Measurements from ENCODE around the gene CTSO.
"Not testable (repeated sequence)": the region's sequence is repeated elsewhere in the genome, so short reads cannot be mapped to it uniquely, and the experiment has no call there.

The CTSO gene

DNA sequence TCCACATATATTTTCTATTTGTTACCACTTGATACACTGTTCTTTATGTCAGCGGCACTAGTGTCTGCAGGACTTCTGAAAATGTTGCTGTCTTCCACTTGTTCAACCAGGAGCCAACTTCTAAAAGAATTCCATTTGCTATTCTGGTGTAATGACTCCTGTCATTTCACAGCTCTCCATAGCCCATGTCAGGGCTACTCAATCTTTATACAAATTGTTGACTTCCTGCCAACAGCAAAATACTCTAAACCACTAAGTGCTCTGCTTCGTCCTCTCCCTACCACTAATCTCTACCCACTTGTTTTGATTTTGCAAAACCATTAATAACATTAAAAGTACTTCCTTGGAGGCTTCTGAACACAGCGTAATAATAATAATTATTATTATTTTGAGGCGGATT is 7.2 kb downstream of the CTSO start:
- no peak overlapping the region for H3K4me3 ChIP-seq (ENCODE audit: low read depth, low read length)
- in situ Hi-C loops (cut with HindIII; ENCODE audit: low sequenced_read_pairs): no loop called here
- TF ChIP-seq, protein P1, sequence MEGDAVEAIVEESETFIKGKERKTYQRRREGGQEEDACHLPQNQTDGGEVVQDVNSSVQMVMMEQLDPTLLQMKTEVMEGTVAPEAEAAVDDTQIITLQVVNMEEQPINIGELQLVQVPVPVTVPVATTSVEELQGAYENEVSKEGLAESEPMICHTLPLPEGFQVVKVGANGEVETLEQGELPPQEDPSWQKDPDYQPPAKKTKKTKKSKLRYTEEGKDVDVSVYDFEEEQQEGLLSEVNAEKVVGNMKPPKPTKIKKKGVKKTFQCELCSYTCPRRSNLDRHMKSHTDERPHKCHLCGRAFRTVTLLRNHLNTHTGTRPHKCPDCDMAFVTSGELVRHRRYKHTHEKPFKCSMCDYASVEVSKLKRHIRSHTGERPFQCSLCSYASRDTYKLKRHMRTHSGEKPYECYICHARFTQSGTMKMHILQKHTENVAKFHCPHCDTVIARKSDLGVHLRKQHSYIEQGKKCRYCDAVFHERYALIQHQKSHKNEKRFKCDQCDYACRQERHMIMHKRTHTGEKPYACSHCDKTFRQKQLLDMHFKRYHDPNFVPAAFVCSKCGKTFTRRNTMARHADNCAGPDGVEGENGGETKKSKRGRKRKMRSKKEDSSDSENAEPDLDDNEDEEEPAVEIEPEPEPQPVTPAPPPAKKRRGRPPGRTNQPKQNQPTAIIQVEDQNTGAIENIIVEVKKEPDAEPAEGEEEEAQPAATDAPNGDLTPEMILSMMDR (IDR thresholded peaks at IDR 0.05; ENCODE audit: low read depth, low read length): no peak
- peak; percentile 56 for DNase-seq (ENCODE audit: low read depth, low spot score)

DNA sequence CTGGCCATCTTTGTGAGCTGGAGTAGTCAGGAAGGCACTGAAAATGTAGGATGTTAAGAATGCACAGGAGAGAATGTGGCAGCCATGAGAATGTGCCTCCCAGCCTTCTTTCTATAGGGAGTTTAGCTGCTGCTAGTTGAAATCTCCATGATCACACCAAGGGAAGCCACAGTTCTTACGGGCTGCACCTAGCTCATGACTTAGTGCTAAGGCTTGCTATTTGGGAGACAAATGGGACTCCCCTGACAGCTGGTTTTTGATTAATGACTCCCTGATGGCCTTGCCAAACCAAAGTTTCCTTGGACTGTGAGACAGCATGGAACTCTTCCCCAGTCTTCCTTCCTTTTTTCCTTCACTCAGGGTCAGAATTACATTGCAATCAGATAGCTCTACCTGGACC is 9.2 kb downstream of the CTSO start:
- TF ChIP-seq, protein P1 (IDR thresholded peaks at IDR 0.05; ENCODE audit: low read depth, low read length): no peak

DNA sequence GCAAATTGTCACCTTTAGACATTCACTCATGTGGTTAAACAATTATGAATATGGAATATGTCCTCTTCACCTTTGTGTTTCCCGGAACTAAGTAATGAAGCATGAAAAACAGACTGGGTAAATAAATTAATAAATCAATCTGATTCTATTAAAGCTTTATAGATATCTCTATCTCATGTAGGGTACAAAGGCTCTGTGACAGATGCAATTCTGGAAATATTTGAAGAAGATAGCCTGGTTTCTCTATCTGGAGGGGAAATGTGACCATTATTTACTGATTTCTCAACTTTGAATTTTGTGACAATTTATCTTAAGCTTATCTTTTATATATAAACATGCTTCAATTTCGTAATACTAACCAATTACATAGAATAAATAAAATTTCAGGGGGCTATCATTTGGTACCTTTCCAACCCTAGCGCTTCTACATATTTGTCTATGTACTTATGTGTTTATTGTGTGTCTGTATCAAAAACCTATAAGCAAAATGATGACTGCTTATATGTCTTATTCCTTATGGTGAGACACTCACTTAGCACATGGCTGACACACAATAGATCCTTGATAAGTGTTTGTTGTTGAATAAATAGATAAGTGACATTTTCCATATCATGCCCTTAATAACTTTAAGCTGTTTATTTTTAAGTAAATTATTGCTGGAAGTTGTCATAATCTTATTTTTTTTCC is 9.9 kb downstream of the CTSO start:
- DNase-seq (ENCODE audit: low read depth, low spot score): no peak
- H3K4me3 ChIP-seq (ENCODE audit: low read depth, low read length): no peak overlapping the region
- TF ChIP-seq, protein P1 (IDR thresholded peaks at IDR 0.05; ENCODE audit: low read depth, low read length): no peak
- in situ Hi-C loops (cut with HindIII; ENCODE audit: low sequenced_read_pairs): no loop called here

More for the DNA sequence above, 9.2 kb downstream of the CTSO start:
- in situ Hi-C loops (cut with HindIII; ENCODE audit: low sequenced_read_pairs): no loop called here
- DNase-seq (ENCODE audit: low read depth, low spot score): no peak
- H3K4me3 ChIP-seq (ENCODE audit: low read depth, low read length): no peak overlapping the region

DNA sequence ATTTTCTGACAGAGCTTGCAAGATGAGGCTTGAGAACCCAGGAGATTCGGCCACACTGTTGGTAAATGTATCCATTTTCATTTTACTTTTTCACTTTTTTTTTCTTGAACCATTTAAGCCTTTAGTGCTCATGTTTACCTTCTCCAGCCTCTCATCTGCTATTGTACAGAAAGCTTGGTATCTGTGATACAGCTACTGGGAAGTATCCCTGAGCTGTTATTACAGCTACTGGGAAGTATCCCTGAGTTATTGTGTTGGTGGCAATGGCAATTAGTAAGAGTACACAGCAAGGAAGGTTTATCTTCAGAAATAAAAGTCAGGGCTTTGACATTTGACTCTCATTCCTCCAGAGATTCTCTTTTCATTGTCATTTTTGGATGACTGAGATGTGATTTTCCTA is 11.8 kb downstream of the CTSO start:
- in situ Hi-C loops (cut with HindIII; ENCODE audit: low sequenced_read_pairs): no loop called here

DNA sequence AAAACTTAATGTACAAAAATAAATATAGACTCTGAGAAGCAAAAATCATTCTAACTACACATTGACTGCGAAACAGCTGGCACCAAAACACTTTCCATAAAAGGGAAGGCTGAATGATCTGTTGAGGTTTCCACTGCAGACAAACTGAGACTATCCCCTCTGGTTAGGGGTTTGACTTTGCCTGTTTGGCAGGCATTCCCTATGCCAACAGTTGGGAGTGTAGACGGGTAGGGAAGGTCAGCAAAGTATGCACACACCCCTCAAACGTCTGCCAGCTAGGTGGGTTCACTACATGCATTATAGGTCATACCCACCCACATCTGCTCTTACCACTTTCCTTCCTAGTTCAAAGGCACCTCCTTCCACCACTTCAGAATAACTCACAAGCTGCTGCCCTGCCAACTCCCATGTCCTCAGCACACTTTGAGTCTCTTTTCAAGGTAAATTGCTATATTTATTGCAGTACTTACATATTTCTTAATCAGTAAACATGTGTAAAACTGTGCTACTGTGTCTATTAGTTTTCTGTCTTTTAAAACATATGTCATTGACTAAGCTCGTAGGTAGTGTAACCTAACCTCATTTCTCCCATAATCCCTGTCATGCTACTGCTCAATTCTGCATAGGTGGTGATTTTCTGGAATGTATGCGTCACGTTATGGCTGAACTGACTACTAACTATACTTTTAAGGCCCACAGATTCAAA is 12.4 kb downstream of the CTSO start:
- H3K4me3 ChIP-seq (ENCODE audit: low read depth, low read length): no peak overlapping the region
- DNase-seq (ENCODE audit: low read depth, low spot score): no peak
- in situ Hi-C loops (cut with HindIII; ENCODE audit: low sequenced_read_pairs): no loop called here
- TF ChIP-seq, protein P1 (IDR thresholded peaks at IDR 0.05; ENCODE audit: low read depth, low read length): no peak

More for the DNA sequence above, 11.8 kb downstream of the CTSO start:
- H3K4me3 ChIP-seq (ENCODE audit: low read depth, low read length): no peak overlapping the region
- DNase-seq (ENCODE audit: low read depth, low spot score): no peak
- TF ChIP-seq, protein P1 (IDR thresholded peaks at IDR 0.05; ENCODE audit: low read depth, low read length): no peak

DNA sequence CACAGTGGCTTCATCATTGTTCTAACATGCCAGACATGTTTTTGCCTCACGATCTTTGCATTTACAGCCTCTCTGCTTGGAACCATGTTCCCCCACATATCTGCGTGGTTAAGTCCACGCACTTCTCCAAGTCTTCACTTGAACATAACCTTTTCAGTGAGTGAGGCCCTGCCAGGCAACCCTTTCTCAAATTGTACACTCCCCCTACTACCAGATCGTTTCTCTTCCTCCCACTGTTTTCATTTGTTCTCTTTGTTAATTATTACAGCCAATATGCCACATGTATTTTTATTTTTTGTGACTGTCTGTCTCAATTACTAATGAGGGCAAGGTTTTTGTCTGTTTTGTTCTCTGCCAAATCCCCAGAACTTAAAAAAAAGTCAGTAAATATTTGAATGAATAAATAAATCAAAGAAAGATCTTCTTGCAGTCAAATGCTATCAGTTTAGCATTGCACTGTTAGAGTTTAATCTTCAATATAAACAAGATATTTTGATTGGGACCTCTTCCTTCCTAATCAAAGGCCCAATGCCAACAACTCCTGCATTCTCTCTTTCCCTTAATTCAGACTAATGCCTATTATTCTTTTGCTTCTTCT is 18.2 kb downstream of the CTSO start:
- DNase-seq (ENCODE audit: low read depth, low spot score): no peak
- in situ Hi-C loops (cut with HindIII; ENCODE audit: low sequenced_read_pairs): no loop called here
- H3K4me3 ChIP-seq (ENCODE audit: low read depth, low read length): no peak overlapping the region
- TF ChIP-seq, protein P1 (IDR thresholded peaks at IDR 0.05; ENCODE audit: low read depth, low read length): no peak

DNA sequence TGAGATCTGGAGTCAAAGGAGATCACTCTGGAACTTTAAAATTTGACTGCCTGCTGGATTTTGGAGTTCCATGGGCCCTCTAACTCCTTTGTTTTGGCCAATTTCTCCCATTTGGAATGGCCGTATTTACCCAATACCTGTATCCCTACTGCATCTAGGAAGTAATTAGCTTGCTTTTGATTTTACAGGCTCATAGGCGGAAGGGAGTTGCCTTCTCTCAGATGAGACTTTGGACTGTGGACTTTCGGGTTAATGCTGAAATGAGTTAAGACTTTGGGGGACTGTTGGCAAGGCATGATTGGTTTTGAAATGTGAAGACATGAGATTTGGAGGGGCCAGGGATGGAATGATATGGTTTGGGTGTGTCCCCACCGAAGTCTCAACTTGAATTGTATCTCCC is 19.0 kb downstream of the CTSO start:
- H3K4me3 ChIP-seq (ENCODE audit: low read depth, low read length); DNase-seq (ENCODE audit: low read depth, low spot score); in situ Hi-C loops (cut with HindIII; ENCODE audit: low sequenced_read_pairs): not testable (repeated sequence)

Data from astrocyte of the spinal cord (primary cell).